Endothelial cell of umbilical vein (primary cell): ENCODE results near the gene KCTD11. TPM values are rescaled to one million over a fixed set of nuclear protein-coding genes. Genes with fewer than 3 reads are reported as not detected.
A peak's percentile ranks its signal among the peaks of the same experiment; 100 is the strongest.

ENCODE experiments used
- BruUV-seq: library from RNA; stranded (reverse); fragments of 400-500 nt; replicated peaks from 2 replicates; lab custom pipeline; 2021; lab: Mats Ljungman, UMichigan
- CTCF ChIA-PET: fragments of 300-600, 350-600 bp; sonication (Branson Sonifier 250); formaldehyde crosslinking; loops from one replicate; lab custom pipeline; 2021; ENCODE audit warnings: antibody characterized with exemption, inconsistent platforms; lab: Charles Lee
- POLR2A ChIA-PET: fragments of 300-600, 350-600 bp; sonication (Branson Sonifier 250); formaldehyde crosslinking; loops from one replicate; lab custom pipeline; 2021; ENCODE audit warnings: antibody characterized with exemption, inconsistent platforms; lab: Charles Lee
- DNase-seq: peaks from one replicate; pipeline ENCODE4 v3.0.0-alpha.2; 2011; ENCODE audit warnings: low read depth, low spot score
- FAIRE-seq: peaks from 2 replicates; lab custom pipeline; 2011; peaks lifted over from hg19 to GRCh38; lab: Jason Lieb, UNC
- H2AFZ ChIP-seq: 2 replicates; pipeline ENCODE4 v1.6.0; 2012; ENCODE audit warnings: low read depth, low read length, control low read depth, inconsistent platforms
- H3K27ac ChIP-seq: 2 replicates; pipeline ENCODE4 v1.5.1; 2011; ENCODE audit warnings: low read depth, mild to moderate bottlenecking, control low read depth, low read length, moderate library complexity; ENCODE audit not compliant: insufficient read depth
- H3K27me3 ChIP-seq, 2 experiments: 2 replicates each; pipeline versions ENCODE4 v1.6.0 to v1.6.1; 2011; ENCODE audit warnings: low read length in 2 of 2, mixed read lengths in 1 of 2; ENCODE audit not compliant: control insufficient read depth in 2 of 2, insufficient read depth in 2 of 2
- H3K36me3 ChIP-seq, 2 experiments: 2 replicates in 1 of 2; 3 replicates in 1 of 2; pipeline ENCODE4 v1.5.1; 2011; ENCODE audit warnings: low read length in 2 of 2, mild to moderate bottlenecking in 1 of 2, moderate library complexity in 1 of 2; ENCODE audit not compliant: control insufficient read depth in 2 of 2, insufficient read depth in 2 of 2; ENCODE audit errors: extremely low read depth in 1 of 2
- H3K4me1 ChIP-seq: 3 replicates; pipeline ENCODE4 v1.5.1; 2011; ENCODE audit warnings: mild to moderate bottlenecking, low read length; ENCODE audit not compliant: control insufficient read depth, insufficient read depth; ENCODE audit errors: extremely low read depth
- H3K4me2 ChIP-seq: 2 replicates; pipeline ENCODE4 v1.6.1; 2011; ENCODE audit warnings: low read length, control low read depth, mixed read lengths; ENCODE audit not compliant: insufficient read depth
- H3K4me3 ChIP-seq, 3 experiments: fragments of 200-600 bp in 1 of 3; sonication (generic), shearing (Covaris generic) in 1 of 3; replicated peaks in 1 of 3; 2 replicates each; pipeline ENCODE4 v1.5.1; 2011 to 2016; ENCODE audit warnings: control low read depth in 3 of 3, low read length in 3 of 3, mild to moderate bottlenecking in 2 of 3, inconsistent platforms in 1 of 3, low read depth in 1 of 3, moderate library complexity in 1 of 3; ENCODE audit not compliant: insufficient read depth in 1 of 3
- H3K79me2 ChIP-seq: 2 replicates; pipeline ENCODE4 v1.6.0; 2012; ENCODE audit warnings: low read length, inconsistent platforms; ENCODE audit not compliant: control insufficient read depth, insufficient read depth
- H3K9ac ChIP-seq: replicated peaks from 2 replicates; pipeline ENCODE3; 2011; ENCODE audit warnings: low read length, control low read depth; ENCODE audit not compliant: insufficient read depth; ENCODE audit errors: extremely low read depth
- H3K9me1 ChIP-seq: replicated peaks from 3 replicates; pipeline ENCODE4 v1.6.0; 2011; ENCODE audit warnings: mild to moderate bottlenecking, low read length; ENCODE audit not compliant: control insufficient read depth, insufficient read depth; ENCODE audit errors: extremely low read depth
- H3K9me3 ChIP-seq: replicated peaks from 2 replicates; pipeline ENCODE4 v1.5.1; 2012; ENCODE audit warnings: low read length, inconsistent platforms; ENCODE audit not compliant: control insufficient read depth, insufficient read depth
- H4K20me1 ChIP-seq: replicated peaks from 2 replicates; pipeline ENCODE3; 2011; ENCODE audit warnings: mild to moderate bottlenecking, low read length; ENCODE audit not compliant: control insufficient read depth, insufficient read depth; ENCODE audit errors: extremely low read depth
- EZH2 ChIP-seq: IDR thresholded peaks from 2 replicates; pipeline ENCODE4 v1.6.1; 2012; ENCODE audit warnings: borderline replicate concordance, low read depth, mild to moderate bottlenecking, moderate library complexity, low read length, inconsistent platforms; ENCODE audit not compliant: severe bottlenecking
- GATA2 ChIP-seq: IDR thresholded peaks from 2 replicates; pipeline ENCODE4 v1.7.0; 2011; ENCODE audit warnings: low read depth, mild to moderate bottlenecking, moderate library complexity, mixed read lengths, low read length; ENCODE audit not compliant: insufficient read length, insufficient read depth
- POLR2A ChIP-seq: IDR thresholded peaks from 2 replicates; pipeline ENCODE4 v1.6.1; 2012; ENCODE audit warnings: low read depth, mild to moderate bottlenecking, control low read depth, low read length
- POLR2AphosphoS5 ChIP-seq: IDR thresholded peaks from 2 replicates; pipeline ENCODE4 v1.6.1; 2012; ENCODE audit warnings: low read depth, mild to moderate bottlenecking, control low read depth, low read length, moderate library complexity; ENCODE audit not compliant: insufficient read depth
- dilution Hi-C: fragments of 300-500 bp; cut with MboI; formaldehyde crosslinking; loops from one replicate; pipeline ENCODE4 v1.15.0; 2019; ENCODE audit warnings: low sequenced_read_pairs; ENCODE audit not compliant: extremely low pct_ligation_motif_present
- intact Hi-C: fragments of 100-400 bp; cut with micrococcal nuclease; formaldehyde crosslinking; loops from one replicate; pipeline ENCODE4 v1.10.0; 2022
- polyA plus RNA-seq, 4 experiments: library from polyadenylated mRNA; depleted of rRNA in 3 of 4; stranded (reverse) in 3 of 4; unstranded in 1 of 4; fragments of >200 nt; gene quantifications; 2 replicates each; pipeline versions ENCODE4 v1.2.1 to v1.2.3, GENCODE V29; 2011 to 2012; ENCODE audit warnings: missing spikeins in 1 of 4
- total RNA-seq: library from RNA; stranded (reverse); gene quantifications from 2 replicates; pipeline ENCODE4 v1.2.3, GENCODE V29; 2021
- TF ChIP-seq, protein P1 (sequence below), 2 donors: IDR thresholded peaks; 1 replicate in 1 of 2; 2 replicates in 1 of 2; pipeline ENCODE4 v1.5.1; 2011; ENCODE audit warnings: low read length in 2 of 2, mild to moderate bottlenecking in 2 of 2, moderate library complexity in 2 of 2, control low read depth in 1 of 2, inconsistent platforms in 1 of 2, low read depth in 1 of 2; ENCODE audit not compliant: insufficient read depth in 1 of 2; ENCODE audit errors: extremely low read depth in 1 of 2

Gene KCTD11
- total and polyA plus RNA-seq, 2 donors (not counting 3 experiments of a cell fraction or from before 2014, with no cell fraction given): 3.8 to 6.5 TPM

DNA sequence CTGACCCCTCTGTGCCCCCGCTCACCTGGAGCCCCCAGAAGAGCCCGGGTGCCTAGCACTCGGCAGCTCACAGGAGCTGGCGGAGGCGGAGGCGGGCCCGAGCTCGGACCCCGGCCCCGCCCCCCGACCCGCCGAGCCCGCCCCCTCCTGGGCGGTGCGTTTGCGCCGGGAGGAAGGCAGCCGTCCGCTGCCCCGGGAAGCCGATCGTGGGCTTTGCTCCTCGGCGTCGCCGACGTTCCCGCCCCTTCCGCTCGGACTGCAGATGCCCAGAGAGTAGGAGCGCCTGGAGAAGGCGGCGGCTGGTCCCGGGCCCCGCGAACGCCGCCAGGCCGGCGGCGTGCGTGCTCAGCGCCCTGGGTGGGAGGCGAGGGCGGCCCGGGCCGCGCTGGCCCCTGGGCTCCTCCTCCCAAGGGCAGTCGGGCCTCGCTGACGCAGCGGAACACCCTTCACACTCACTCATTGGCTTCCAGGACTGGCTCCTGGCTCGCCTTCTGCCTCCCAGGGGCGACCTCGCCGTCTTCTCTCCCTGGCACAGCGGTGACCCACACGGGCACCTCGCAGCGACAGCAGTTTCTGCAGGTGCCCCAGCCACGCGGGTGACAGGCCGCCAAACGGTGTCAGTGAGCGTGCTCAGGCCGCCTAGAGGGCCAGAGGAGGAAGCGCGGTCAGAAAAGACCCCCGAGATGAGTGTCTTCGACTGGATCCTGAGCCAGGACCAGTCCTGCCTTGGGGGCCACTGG lies 42.7 kb downstream of the KCTD11 start, which contains the start of gene PLSCR3:
PLSCR3 (minus strand) TSS at position 74 of the 740 bp plus-strand sequence. CDS start 415 bp downstream, outside the sequence.
- Histone ChIP-seq H3K9ac (peak within 1 kb of the TSS; percentile 81), H4K20me1 (no peaks in the 10 kb centered on the region), H3K4me1 (peaks cover 16% of the 10 kb centered on the region), H3K27me3 (no peaks in the 10 kb centered on the region), H3K36me3 (peaks cover 0 to 12% of the 10 kb centered on the region in 2 experiments), H2AFZ (peak within 1 kb of the TSS; percentile 51), H3K9me1 (no peaks in the 10 kb centered on the region), H3K27ac (peak within 1 kb of the TSS; percentile 45), H3K9me3 (no peaks in the 10 kb centered on the region), H3K4me3 (peak within 1 kb of the TSS; percentile 58 to 93 (median 92)), H3K79me2 (no peaks in the 10 kb centered on the region), H3K4me2 (peak within 1 kb of the TSS; percentile 45)
- TSS peak; percentile 62 for BruUV-seq
- CTCF ChIA-PET: interaction anchor here (0.6 to 2.3 kb wide), 8 partner anchors 9 to 166 kb away, joined by 3 to 11 read pairs (median 5); partner anchors contain the start of gene TMEM256
- intact Hi-C loops (loop anchor here (1.0 to 5.0 kb wide), 5 partner anchors 10 to 166 kb away; partner anchors contain the start of genes POLR2A, SENP3, TMEM102 and TMEM256), dilution Hi-C loops (no loop called here)
- POLR2A ChIA-PET: interaction anchor here (1.0 kb wide), 1 partner anchor 9 kb away, joined by 11 read pairs; the partner anchor contains the start of gene TMEM256
- peak; percentile 84 for FAIRE-seq
- DNase-seq: peak; percentile 92
- no peak for TF ChIP-seq EZH2
- TF ChIP-seq, protein P1, sequence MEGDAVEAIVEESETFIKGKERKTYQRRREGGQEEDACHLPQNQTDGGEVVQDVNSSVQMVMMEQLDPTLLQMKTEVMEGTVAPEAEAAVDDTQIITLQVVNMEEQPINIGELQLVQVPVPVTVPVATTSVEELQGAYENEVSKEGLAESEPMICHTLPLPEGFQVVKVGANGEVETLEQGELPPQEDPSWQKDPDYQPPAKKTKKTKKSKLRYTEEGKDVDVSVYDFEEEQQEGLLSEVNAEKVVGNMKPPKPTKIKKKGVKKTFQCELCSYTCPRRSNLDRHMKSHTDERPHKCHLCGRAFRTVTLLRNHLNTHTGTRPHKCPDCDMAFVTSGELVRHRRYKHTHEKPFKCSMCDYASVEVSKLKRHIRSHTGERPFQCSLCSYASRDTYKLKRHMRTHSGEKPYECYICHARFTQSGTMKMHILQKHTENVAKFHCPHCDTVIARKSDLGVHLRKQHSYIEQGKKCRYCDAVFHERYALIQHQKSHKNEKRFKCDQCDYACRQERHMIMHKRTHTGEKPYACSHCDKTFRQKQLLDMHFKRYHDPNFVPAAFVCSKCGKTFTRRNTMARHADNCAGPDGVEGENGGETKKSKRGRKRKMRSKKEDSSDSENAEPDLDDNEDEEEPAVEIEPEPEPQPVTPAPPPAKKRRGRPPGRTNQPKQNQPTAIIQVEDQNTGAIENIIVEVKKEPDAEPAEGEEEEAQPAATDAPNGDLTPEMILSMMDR (IDR thresholded peaks at IDR 0.05; ENCODE audit: extremely low read depth in 1 of 2, insufficient read depth in 1 of 2, low read depth in 1 of 2, low read length in 2 of 2): peak in 1 of 2 donors; percentile 55
- peak; percentile 98 for TF ChIP-seq POLR2AphosphoS5
- TF ChIP-seq GATA2: no peak
- TF ChIP-seq POLR2A: peak; percentile 90
